ENCODE results near the gene THAP4.
A peak's percentile ranks its signal among the peaks of the same experiment; 100 is the strongest.
"Not testable (repeated sequence)": the region's sequence is repeated elsewhere in the genome, so short reads cannot be mapped to it uniquely, and the experiment has no call there.

The THAP4 gene

GRCh38 chr2:241609859-241610793, 26.8 kb downstream of the THAP4 start:
- peak; percentile 76 for DNase-seq

- peak; percentile 47 for DNase-seq
These were observed 28.1 kb downstream of the THAP4 start for GRCh38 chr2:241608881-241609280.

- DNase-seq: no peak
These were observed 29.6 kb downstream of the THAP4 start for GRCh38 chr2:241607162-241607885.

GRCh38 chr2:241606186-241606585, 30.8 kb downstream of the THAP4 start:
- DNase-seq: no peak

GRCh38 chr2:241603686-241604085, 33.3 kb downstream of the THAP4 start:
- no peak for DNase-seq

GRCh38 chr2:241602720-241603119, 34.2 kb downstream of the THAP4 start:
- no peak for DNase-seq

- no peak for DNase-seq
These were observed 35.1 kb downstream of the THAP4 start for GRCh38 chr2:241601841-241602240.

GRCh38 chr2:241599615-241600014, 37.3 kb downstream of the THAP4 start:
- DNase-seq: no peak

- DNase-seq: no peak
These were observed 38.5 kb downstream of the THAP4 start for GRCh38 chr2:241598487-241598886.

GRCh38 chr2:241598061-241598460, 38.9 kb downstream of the THAP4 start:
- no peak for DNase-seq

GRCh38 chr2:241597561-241597960, 39.4 kb downstream of the THAP4 start:
- no peak for DNase-seq

GRCh38 chr2:241595600-241596140, 41.3 kb downstream of the THAP4 start:
- DNase-seq: no peak

GRCh38 chr2:241593271-241593670, 43.7 kb downstream of the THAP4 start:
- no peak for DNase-seq

- DNase-seq: no peak
These were observed 44.7 kb downstream of the THAP4 start for GRCh38 chr2:241592126-241592845.

- not testable (repeated sequence) for DNase-seq
These were observed 46.2 kb downstream of the THAP4 start for GRCh38 chr2:241590496-241591455.

GRCh38 chr2:241589863-241590262, 47.1 kb downstream of the THAP4 start:
- not testable (repeated sequence) for DNase-seq

- no peak for DNase-seq
These were observed 50.2 kb downstream of the THAP4 start for GRCh38 chr2:241586564-241587264.

- no peak for DNase-seq
These were observed 52.5 kb downstream of the THAP4 start for GRCh38 chr2:241584436-241584835.

GRCh38 chr2:241582806-241583205, 54.2 kb downstream of the THAP4 start:
- no peak for DNase-seq

GRCh38 chr2:241582328-241582727, 54.6 kb downstream of the THAP4 start:
- no peak for DNase-seq

GRCh38 chr2:241579281-241579680, 57.7 kb downstream of the THAP4 start:
- no peak for DNase-seq
